ENCODE results near the gene FGFR3.

The FGFR3 gene

GRCh38 chr4:1803523-1804423, 10.7 kb downstream of the FGFR3 start:
- DNase-seq: no peak

- DNase-seq: no peak
These were observed 11.8 kb downstream of the FGFR3 start for GRCh38 chr4:1804638-1805492.

DNA sequence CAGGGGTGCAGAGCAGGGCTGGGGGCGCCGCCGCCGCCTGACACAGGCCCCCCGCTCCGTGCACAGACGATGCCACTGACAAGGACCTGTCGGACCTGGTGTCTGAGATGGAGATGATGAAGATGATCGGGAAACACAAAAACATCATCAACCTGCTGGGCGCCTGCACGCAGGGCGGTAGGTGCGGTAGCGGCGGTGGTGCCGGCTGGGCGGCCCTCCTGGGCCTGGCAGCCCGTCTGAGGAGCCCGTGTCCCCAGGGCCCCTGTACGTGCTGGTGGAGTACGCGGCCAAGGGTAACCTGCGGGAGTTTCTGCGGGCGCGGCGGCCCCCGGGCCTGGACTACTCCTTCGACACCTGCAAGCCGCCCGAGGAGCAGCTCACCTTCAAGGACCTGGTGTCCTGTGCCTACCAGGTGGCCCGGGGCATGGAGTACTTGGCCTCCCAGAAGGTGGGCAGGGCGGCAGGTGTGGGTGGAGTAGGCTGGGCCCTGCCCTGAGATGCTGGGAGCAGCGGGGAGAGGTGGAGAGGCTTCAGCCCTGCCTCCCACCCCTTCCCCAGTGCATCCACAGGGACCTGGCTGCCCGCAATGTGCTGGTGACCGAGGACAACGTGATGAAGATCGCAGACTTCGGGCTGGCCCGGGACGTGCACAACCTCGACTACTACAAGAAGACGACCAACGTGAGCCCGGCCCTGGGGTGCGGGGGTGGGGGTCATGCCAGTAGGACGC, 12.6 kb downstream of the FGFR3 start:
- no peak for DNase-seq

GRCh38 chr4:1806223-1806564, 13.1 kb downstream of the FGFR3 start:
- DNase-seq: no peak

DNA sequence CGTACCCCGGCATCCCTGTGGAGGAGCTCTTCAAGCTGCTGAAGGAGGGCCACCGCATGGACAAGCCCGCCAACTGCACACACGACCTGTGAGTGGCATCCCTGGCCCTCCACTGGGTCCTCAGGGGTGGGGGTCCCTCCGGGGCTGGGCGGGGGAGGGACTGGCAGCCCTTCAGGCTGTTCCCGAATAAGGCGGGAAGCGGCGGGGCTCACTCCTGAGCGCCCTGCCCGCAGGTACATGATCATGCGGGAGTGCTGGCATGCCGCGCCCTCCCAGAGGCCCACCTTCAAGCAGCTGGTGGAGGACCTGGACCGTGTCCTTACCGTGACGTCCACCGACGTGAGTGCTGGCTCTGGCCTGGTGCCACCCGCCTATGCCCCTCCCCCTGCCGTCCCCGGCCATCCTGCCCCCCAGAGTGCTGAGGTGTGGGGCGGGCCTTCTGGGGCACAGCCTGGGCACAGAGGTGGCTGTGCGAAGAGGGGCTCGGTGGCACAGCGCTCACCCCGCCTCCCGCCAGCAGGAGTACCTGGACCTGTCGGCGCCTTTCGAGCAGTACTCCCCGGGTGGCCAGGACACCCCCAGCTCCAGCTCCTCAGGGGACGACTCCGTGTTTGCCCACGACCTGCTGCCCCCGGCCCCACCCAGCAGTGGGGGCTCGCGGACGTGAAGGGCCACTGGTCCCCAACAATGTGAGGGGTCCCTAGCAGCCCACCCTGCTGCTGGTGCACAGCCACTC, 13.7 kb downstream of the FGFR3 start:
- DNase-seq: no peak

DNA sequence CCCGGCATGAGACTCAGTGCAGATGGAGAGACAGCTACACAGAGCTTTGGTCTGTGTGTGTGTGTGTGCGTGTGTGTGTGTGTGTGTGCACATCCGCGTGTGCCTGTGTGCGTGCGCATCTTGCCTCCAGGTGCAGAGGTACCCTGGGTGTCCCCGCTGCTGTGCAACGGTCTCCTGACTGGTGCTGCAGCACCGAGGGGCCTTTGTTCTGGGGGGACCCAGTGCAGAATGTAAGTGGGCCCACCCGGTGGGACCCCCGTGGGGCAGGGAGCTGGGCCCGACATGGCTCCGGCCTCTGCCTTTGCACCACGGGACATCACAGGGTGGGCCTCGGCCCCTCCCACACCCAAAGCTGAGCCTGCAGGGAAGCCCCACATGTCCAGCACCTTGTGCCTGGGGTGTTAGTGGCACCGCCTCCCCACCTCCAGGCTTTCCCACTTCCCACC, 14.3 kb downstream of the FGFR3 start:
- no peak for DNase-seq

DNA sequence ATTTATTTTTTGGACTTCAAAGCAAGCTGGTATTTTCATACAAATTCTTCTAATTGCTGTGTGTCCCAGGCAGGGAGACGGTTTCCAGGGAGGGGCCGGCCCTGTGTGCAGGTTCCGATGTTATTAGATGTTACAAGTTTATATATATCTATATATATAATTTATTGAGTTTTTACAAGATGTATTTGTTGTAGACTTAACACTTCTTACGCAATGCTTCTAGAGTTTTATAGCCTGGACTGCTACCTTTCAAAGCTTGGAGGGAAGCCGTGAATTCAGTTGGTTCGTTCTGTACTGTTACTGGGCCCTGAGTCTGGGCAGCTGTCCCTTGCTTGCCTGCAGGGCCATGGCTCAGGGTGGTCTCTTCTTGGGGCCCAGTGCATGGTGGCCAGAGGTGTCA, 15.3 kb downstream of the FGFR3 start:
- DNase-seq: no peak

- DNase-seq: no peak
These were observed 16.0 kb downstream of the FGFR3 start for GRCh38 chr4:1808851-1809753.

DNA sequence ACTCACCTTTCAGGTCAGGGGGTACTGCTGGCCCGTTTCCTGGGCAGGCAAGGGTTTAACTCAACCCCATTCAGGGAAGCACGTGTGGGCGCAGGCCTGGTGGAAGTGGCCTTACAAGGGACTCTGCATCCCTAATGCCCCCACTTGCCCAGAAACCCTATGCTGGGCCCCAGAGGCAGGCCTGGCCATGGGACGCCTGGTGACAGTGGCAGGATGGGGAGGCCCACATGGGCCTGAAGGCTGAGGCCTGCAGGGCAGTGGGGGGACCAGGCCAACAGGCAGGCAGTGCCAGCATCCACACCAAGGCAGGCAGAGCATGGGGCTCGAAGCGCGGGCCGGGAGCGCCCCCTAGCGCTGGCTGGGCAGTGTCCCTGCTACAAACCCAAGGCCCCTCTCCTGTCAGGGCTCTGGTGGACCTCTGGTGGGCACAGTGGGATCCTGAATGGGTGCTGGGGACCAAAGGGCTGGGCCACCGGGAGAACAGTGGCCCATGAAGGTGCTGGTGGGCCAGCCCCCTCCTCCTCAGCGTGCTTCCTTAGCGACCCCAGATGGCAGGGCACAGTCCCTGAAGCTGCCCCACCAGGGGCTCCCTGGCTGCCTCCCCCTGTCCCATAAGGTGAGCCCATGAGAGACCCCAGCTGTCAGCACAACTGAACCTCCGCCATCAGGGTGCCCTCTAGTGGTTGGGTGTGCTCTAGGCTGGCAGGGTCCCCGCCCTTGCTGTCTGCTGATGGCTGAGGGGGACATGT, 16.8 kb downstream of the FGFR3 start:
- no peak for DNase-seq

GRCh38 chr4:1810765-1811164, 17.7 kb downstream of the FGFR3 start:
- no peak for DNase-seq

DNA sequence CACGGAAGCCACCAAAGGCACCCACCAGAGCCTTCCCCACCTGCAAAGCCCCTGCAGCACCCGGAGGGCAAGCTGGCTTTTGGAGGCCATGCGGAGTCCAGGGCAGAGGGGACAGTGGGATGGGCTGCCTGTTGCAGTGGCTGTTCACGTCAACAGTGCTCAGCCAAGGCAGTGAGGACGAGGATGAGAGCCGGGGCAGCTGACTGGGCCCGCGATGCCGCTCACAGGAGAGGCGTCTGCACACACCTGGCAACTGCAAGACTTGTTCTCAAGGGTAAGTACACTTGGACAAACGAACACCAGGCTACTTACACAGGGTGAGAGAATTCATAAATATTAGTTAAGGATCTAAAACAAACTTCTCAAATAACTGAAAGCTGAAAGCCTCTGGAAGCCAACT, 19.6 kb downstream of the FGFR3 start:
- no peak for DNase-seq

- no peak for DNase-seq
These were observed 20.1 kb downstream of the FGFR3 start for GRCh38 chr4:1813231-1813630.

GRCh38 chr4:1813915-1814314, 20.8 kb downstream of the FGFR3 start:
- DNase-seq: no peak

- DNase-seq: no peak
These were observed 21.4 kb downstream of the FGFR3 start for GRCh38 chr4:1814453-1814852.

DNA sequence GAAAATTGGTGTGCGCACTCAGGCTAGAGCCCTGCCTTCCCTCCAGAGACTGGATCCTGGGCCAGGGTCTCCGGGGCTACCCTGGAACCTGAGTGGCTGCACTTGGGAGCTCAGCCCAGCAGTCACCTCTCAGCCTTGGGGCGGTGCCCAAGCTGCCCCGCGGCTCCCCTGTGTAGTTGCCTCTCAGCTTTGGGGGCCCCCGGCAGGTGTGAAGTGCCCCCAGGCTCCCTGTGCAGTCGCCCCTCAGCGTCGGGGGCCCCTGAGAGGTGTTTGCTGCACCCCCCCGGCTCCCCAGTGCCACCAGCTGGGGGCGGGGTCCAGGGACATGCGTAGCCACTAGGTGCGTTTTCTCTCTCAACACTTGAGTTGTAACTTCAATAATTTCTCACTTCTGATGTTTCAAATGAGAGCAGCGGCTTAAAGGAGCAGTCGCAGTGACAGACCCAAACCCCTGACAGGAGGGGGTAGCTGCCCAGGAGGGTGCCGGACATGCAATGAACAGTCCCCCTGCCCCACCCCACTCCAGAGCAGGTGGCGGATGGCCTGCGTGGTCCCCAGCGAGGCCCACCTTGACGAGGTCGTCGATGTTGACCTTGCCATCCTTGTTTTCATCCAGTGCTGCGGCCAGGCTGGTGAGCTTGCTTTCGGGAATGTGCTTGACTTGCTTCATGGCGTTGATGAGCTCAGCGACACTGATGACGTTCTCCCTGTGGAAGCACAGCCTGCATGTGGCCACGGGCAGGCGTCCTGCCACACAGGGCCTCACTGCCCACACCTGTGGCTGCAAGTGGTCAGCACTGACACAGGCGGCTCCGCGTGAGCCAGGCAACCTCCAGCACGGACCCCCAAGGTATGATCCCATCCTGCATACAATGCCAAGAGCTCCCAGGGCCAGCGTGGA, 22.3 kb downstream of the FGFR3 start:
- DNase-seq: no peak

- DNase-seq: no peak
These were observed 23.1 kb downstream of the FGFR3 start for GRCh38 chr4:1815997-1816860.

GRCh38 chr4:1819284-1819683, 26.2 kb downstream of the FGFR3 start:
- no peak for DNase-seq

DNA sequence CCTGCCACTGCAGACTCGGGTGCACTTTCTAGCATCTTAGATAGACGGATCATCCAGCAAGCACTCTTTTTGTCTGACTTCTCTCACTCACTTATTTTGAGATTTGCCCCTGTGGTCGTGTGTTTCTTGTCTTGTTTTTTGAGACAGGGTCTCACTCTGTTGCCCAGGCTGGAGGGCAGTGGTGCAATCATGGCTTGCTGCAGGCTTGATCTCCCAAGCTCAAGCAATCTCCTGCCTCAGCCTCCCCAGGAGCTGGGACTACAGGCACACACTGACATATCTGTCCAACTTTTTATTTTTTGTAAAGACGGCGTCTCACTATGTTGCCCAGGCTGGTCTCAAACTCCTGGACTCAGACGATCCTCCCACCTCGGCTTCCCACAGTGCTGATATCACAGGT, 26.7 kb downstream of the FGFR3 start:
- DNase-seq: no peak

All from HCEC 1CT (cell line).